SW 1271 (cell line): Measurements from ENCODE around the gene UTF1.
"Not testable (repeated sequence)": the region's sequence is repeated elsewhere in the genome, so short reads cannot be mapped to it uniquely, and the experiment has no call there.

Experiments
- DNase-seq, 2 experiments: peaks; one replicate each; lab custom pipeline; 2025; lab: John Stamatoyannopoulos, UW

Gene UTF1

DNA sequence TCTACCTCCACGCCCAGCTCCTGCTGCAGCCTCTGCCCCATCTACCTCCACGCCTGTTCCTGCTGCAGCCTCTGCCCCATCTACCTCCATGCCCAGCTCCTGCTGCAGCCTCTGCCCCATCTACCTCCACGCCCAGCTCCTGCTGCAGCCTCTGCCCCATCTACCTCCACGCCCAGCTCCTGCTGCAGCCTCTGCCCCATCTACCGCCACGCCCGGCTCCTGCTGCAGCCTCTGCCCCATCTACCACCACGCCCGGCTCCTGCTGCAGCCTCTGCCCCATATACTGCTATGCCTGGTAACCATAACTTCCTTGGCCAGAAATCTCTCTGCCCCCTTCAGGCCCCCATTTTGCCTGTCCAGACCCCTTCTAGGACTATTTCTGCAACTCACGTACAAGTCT lies 35.0 kb downstream of the UTF1 start:
- not testable (repeated sequence) for DNase-seq

DNA sequence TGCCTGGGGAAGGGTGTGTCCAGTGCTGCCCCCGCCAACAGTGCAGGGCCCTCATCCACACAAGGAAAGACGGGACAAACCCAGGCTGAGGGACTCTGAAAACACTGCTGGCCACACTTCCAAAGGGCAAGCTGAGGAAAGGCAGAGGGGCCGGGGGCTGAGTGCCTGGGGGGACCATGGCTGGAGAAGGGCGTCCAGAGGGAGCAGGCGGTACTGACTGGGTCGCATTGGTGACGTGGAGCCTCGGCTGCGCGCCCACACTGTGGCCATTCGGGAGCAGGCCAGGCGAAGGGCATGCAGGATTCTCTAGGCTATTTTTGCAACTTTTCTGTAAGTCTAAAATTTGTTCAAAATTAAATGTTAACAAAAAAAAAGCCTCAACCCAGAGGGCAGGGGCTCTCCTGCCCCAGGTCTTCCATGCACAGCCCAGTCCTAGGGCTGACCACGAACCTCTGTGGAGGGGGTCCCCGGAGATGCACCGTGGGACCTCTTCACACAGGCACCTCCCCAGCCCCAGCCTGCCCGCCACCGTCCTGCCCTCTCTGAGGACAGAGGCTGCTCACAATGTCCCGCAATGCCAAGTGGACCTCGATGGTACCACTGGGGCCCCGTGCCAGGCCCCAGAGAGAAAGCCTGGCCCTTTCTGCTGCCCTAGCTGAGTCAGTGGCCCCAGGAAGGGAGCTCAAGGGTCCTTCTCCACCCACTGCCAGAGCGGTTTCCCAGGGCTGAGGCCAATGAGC lies 36.2 kb downstream of the UTF1 start:
- DNase-seq = no peak

DNA sequence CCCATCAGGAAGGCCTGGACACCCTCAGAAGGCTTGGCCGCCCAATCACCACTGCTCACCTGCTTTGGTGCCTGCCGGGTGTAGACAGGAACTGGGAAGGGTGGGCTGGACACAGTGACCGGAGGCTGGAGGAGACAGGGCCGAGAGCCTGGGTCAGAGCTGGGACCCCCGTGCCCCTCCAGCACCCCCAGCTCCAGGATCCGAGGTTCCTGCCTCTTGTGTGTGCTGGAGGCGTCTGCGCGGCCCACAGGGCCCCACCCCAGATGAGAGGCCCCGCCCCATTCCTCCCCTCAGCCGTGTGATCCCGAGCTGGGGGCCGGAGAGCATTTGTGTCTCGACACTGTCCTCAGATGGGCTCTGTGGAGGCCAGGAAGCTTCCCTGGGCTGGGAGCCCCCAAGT lies 37.3 kb downstream of the UTF1 start:
- DNase-seq = no peak

DNA sequence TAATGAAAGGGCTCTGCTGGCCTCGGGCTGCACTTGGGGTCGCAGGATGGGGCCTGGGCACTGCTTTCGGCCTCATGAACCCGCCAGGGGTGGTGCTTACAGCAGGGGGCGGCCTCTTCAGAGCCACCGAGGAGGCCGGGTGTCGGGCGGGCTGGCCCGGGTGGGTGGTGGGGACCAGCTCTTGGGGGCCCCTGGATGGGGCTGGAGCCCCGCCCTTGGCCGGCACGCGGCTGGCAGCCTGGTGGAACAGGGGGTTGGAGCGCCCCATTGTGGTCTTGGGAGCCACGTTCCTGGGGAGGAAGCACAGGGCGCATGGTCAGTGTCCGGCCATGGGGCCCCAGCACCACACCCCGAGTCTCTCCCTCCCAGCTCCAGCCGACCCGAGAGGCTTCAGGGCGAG lies 37.8 kb downstream of the UTF1 start:
- no peak for DNase-seq

DNA sequence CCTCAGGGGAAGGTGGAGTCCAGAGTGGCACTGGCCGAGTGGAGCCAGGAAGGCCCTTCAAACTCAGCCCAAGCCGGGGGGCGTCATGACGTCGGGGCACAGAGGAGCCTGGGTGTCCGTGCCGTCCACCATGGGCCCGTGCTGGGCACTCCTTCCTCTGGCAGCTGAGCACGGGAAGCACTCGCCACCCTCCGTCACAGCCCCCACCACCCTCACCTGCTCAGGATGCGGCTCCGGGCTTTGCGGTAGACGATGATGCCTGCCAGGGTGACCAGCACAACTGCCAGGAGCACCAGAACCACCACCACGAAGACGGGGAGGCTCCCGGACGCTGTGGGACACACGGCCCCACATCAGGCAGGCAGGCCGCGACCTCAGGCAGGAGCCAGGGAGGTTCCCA lies 38.5 kb downstream of the UTF1 start:
- no peak for DNase-seq

DNA sequence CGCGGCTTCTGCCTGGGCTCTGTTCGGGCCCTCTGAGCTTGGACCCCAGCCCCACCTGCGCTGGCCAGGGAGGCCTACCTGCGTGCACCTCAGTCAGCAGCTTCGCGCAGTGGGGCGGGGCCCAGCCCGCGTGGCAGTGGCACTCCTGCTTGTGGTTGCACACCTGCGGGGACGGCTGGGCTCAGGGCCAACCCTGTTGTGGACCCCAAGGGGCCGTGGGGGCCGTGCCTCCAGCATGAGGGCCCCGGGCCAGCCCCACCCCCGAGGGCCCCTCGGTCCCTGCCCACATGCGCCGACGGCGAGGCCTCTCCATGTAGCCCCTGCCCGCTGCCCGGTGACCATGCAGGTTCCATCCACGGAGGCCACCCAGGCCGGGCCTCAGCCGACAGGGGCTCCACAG lies 39.4 kb downstream of the UTF1 start:
- no peak for DNase-seq

DNA sequence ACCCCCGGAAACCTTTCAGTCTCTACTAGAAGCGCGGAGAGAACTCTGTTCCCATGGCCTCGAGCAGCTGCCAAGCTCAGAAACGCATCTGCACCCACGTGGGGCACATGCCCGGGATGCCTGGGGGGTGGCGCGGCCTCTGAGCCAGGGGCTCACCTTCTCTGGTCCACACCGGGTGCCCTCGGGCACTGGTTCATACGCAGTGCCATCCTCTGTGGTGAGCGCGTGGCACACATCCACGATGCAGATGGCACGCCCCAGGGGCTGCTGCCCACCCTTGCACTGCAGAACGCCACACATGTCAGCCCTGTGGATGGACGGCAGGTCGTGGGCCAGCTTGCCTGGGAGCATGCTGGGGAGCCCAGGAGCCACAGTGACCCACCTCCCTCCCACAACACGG lies 40.2 kb downstream of the UTF1 start:
- DNase-seq = no peak

DNA sequence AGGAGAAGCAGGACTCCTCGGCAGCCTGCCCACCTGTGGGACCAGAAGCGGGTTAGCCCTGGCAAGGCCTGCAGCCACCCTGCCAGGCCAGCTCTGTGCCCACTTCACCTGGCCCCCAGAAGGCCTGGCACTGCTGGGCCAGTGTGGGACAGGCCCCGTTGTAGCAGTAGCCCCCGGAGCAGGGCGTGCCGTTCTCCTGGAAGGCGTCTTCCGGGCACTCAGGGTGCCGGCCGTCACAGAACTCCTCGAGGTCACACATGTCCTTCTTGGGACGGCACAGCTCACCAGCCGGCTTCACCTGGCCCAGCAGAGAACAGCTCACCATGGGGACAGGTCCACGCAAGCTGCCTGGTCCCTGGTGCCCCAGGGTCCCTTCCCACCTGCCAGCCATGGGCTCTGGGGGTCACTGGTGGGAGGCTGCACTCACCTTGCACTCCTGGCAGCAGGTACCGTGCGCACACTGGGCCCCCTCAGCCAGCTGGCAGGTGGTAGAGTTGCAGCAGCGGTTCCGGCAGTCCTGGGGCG lies 40.8 kb downstream of the UTF1 start:
- DNase-seq = no peak

DNA sequence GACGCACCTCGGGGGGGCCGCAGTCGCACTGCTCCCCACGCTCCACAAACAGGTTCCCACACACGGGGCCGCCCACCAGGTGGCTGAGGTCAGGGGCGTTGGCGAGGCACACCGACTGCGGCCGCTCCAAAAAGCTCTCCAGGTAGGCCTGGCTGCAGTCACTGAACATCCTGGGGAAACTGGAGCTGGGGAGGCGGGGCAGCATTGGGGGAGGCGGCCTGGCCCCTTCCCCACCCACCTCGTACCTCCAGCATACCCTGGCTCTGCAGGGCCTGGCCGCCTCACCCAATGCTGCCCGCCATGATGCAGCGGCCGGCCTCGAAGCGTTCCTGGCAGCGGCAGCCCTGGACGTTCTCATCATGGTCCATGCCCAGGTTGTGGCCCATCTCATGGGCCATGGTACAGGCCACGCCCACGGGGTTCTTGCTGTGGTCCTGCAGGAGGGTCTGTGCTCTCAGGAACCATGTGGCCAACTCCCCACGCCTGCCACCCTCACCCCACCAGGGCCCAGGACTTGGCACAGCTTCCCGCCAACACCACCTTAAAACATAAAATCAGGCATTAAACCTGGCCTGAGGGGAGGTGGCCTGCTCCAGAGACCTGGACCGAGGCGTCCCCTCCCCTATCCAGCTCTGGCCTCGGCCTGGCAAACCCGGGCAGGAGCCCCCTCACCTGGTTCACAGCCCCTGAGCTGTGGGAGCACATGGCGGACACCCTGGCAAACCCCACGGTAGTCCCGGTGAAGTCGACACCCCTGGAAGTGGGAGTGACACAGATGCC lies 41.7 kb downstream of the UTF1 start:
- DNase-seq = no peak

DNA sequence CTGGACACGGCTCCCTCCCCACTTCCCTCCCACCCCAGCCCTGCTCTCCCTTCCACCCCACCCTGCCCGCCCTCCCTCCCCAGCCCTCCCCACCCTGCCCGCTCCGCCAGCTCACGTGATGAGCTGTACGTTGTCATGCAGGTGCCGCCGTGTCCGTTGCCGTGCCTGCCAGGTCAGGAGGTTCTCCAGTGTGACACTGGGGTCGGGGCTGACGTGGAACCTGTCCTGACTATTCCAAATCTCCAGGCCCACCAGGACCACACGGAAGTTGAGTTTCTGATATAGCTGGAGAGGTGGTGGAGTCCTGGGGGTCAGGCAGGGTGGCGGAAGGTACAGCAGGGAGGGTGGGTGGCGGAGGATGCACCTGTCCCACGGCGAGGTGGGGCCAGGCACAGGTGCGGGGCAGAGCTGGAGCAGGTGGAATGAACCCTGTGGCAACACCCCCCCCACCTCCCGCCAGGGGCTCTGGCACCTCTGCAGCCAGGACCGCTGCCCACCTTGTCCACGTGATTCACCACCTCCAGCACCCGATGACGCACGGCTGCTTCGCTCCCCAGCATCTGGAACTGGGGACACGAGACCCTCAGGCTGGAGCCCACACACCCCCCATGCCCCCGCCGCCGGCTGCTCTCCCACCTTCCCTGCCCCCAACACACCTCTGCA lies 42.4 kb downstream of the UTF1 start:
- DNase-seq = no peak

DNA sequence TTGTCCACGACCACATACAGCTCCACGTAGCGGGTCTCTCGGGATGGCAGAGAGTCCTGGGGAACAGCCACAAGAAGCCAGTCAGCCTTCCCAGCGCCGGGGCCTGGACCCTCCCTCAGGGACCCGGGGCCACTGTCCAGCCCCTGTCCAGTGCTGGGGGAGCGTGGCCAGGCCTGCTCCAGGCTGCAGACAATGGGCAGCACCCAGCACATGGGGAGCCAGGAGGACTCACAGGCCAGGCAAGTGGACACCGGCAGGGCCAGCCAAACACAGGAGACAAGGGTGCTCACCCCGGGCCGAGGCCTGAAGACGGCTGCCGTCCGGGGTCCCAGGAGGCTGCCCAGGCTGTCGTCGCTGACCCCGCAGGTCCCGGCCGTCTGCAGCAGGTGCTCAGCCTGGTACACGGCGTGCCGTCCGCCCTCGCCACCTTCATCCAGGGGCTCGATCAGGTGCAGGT lies 43.0 kb downstream of the UTF1 start:
- DNase-seq = no peak

DNA sequence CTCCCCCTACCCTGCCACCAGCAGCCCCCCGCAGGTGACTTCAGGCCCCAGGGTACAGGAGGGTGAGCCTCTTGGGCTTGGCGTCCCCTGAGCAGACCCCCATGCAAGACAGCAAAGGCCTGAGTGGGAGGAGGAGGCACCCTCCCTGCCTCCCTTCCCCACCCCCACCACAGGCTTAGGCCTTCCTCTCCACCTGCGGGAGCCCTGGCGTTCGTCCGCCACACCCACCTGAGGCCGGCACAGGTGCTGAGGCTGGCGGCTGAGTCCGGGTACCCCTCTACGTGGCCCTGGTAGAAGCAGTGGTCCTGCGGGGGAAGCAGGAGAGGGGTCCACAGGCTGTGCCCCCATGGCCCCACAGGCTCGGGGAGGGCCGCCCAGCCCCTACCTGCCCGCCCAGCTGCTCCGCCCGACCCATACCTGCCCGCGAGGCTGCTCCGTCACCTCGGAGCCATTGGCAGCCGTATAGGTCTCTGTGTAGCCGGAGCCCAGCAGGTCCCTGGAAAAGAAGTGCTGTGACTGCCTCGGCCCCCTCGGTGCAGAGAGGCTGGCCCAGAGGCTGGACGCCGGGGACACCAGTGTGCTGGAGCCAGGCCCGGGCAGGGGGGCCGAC lies 43.6 kb downstream of the UTF1 start:
- DNase-seq = no peak

DNA sequence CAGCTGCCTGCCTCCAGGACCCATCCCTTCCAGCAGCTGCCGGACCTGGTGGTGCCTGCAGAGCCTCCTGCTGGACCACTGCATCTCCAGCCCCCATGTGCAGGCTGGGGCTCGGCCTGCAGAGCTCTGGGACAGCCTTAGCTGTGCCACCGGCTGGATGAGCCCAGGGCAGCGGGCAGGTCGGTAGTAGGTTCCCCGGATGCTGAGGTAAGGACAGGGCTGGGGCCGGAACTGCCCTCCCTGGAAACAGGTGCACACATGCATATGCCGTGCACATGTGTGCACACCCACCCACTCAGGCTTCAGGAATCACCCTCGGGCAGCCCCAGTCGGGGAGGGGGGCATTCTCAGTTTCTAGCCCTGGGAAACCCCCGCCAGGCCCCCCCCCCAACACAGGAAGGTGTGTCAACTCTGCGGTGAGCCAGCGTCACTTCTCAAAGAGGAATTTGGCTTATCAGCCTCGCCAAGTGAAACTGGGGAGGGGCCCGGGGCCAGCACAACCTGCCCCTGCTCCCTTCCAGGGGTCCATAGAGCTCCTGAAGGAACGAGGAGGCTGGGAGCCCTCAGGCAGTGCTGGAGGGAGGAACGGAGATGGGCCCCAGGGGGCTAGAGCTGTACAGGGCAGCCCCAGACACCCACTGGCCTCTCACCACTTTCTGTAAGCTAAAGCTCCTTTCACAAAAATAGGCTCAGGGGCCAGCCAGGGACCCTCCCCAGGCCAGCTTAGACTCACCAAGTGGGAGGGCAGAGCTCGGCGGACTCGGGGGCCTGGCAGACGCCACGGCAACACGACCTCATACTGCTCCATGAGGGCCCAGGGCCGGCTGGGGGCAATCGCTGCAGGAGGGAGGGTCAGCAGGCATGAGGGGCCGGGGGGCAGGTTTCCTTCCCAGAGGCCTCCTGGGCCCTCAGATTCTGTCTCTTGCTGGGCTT lies 45.0 kb downstream of the UTF1 start:
- no peak for DNase-seq

DNA sequence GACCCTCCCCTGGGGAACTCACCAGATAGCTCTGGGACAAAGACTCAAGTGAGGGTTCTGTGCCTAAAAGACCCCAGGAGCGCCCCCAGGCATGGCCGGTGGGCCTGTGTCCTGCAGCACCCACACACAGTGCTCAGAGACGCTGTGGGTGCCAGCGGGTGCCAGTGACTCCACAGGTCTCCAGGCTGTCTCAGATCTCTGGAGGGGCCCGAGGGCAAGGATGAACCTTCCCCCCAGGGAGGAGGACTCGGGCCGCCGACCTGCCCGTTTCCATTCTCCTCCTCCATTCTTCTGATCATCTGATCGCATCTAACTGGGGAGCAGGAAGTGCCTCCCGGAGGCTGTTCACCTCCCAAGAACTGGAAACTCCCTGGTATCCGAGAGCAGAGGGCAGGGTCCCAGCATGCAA lies 45.7 kb downstream of the UTF1 start:
- DNase-seq = no peak

DNA sequence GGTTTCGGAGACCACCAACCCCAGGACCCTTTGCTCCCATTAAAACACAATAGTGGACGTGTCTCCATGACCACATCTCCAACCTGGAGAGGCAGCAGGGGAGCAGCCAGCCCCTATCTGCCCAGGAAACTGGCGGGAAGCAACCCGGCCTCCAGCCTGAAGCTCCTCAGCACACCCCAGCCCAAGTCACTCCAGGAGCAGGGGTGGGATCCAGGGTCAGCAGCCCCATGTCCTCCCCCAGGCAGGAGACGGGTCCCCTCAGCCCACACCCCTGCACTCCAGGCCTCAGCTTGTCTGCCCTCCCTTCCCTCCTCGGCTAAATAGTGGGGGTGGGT lies 46.0 kb downstream of the UTF1 start:
- DNase-seq = no peak

DNA sequence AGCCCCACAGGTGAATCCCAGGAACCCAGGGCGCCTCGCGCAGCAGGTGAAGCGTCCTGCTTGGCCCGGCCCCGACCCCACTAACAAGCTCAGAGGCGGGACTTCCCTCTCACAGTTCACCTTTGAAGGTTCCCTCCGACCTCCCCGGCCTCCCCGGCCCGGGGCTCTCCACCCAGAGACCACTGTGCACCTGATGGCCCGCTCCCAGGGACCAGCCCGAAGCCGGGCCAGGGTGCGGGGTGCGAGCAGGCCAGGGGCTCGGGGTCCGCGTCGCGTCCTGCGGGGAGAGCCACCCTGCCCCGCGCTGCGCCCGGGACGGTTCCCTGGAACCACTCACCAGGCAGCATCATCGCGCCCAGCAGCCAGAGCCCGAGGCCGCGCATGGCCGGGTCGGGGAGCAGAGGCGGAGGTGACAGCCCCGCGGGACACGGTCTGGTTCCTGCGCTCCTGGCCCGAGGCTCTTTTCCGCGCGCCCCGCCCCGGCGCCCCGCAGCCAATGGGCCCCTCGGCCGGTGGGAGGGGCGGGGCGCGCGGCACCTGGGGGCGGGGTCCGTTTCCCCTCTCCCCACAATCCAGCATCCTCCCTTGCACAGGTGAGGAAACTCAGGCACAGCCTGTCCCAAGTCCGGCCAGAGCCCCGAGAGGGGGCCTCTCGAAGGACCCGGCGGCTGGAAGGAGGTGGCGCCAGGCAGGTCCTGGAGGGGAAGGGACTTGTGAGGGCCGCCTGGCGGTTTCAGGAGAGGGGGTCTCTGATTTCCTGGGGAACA lies 46.6 kb downstream of the UTF1 start, which contains the start of gene ADAM8:
Gene ADAM8, minus strand, starts transcription at position 434 of the 767 bp plus-strand sequence. Its CDS starts 51 bp downstream, at position 383.
- no peak for DNase-seq

DNA sequence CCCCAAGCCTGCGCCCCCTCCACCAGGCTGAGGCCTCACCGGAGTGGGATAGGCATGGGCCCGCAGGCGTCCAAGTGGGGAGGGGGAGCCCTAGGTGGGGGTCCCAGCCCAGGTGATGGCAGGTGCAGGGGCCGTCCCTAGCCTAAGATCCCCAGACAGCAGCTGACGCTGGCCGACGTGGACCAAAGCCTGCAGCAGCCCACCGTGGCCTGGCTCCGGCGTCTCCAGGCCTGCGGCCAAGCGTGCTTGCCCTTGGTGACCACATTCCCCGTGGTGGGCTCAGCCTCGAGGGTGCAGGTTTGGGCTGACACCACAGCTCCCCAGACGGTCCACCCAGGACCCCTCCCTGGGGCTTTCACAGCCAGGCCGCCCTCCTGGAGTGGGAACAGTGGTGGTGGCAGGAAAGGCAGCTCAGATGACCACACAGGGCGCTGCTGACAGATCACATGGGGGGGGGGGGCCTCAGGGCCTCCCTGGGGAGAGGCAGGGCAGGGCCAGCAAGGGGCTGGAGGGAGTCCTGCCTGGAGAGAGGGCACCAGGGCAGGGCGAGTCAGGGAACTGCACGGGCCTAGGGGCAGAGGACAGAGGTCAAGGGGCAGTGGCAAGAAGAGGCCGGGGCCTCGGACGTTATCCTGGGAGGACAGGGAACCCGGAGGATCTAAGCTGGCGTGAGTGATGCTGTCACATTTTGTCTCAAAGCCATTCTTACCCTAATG lies 47.4 kb downstream of the UTF1 start:
- DNase-seq = no peak

DNA sequence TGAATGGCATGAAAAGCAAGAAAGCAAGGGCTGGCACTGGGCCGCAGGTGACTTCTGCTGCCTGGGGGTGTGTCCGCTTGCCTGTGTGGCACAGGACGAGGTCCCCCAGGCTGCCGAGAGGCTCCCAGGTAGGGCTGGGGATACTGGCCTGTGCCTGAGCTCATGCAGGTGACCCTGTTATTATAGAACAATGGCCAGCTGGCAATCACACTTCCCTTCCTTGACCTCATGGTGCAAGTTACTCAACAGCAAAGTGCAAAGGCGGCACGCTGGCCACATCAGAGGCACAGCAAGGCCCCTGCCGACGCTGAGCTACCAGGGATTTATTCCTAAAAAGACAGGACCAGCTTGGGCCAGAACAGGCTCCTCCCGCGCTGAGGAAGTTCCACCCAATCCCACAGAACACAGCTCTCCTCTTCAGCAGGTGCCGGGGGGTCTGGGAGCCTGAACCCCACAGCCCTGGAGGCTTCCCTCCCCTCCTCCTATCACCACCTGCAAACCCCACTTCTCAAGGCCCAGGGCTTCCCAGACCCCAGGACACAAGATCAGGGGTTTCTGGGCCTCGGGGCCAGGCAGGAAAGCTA lies 48.1 kb downstream of the UTF1 start:
- no peak for DNase-seq

DNA sequence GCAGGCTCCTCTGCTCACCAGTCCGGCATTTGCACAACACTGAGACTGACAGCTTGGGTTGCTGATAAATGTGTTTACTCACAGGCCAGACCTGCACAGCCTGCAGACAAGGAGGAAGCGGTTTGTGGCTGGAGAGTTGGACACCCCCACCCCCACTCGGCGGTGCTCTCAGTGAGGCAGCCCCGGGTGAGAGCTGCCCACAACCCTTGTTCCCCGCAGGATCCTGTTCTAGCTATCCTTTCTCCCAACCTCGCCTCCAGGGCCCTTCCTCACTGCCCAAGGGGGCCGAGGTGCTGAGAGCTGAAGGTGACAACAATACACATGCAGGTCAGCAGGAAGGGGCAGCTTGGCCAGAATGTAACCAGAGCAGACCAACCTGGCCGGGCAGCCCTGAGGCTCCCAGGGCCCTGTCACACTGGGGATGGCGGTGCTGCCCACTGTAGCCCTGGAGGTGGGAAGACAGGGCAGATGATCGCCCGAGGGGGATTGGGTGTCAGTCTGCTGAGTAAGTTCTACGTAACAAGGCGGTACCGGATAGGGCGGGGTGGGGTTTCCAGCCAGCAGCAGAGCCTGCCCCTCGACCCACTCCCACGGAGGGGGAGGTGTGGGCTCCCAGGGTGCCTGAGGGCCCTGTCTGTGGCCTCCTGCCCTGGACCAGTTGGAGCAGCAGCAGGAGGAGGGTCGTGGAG lies 48.7 kb downstream of the UTF1 start:
- no peak for DNase-seq
